ENCODE measurements around the gene DZIP1L.
"Not testable (repeated sequence)": the region's sequence is repeated elsewhere in the genome, so short reads cannot be mapped to it uniquely, and the experiment has no call there.

Gene DZIP1L

DNA sequence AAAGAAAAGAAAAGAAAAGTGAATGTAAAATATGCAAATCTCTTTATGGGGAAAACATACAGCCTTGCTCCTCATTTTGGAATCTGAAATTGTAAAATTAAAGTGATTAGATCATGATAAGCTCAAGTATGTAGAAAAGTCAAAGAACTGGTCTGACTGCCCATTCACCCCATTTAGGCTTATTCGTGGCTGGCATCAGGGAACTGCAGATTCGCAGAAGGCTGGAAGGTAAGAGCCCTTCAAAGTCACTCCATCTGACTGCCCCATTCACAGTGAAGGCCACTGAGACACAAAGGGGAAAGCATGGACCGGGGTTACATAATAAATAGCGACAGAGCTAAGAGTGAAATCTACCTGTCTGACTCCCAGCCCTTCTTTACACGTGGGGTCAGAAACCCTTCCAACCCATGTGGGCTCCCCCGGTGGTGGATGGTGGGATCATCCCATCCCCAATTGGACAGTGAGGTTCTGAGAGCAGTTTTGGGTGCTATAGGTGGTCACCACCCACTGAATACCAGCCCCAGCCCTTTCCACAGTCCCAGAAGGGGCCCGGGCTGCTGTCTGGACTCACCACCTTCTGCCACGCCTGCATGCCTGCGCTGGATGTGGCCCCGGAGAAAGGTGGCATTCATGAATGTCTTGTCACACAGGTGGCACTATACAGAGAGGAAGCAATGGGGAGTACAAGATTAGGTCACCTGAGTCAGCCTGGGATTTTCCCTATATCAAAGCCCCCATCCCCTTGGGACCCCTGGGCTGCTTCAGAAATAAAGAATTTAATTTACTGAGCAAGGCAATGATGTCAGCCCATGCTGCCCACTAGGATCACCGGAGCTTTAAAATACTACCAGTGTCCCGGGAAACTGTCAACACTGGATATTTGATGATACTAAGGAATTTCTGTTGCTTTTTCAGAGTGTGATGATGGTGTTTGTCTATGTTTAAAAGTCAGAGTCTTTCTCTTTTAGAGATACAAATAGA, 17.9 kb downstream of the DZIP1L start:
- DNase-seq (ENCODE audit: extremely low spot score), result no peak
- ChIA-PET POLR2A (no interaction called here), CTCF (no interaction called here)
- TF ChIP-seq, protein P1, sequence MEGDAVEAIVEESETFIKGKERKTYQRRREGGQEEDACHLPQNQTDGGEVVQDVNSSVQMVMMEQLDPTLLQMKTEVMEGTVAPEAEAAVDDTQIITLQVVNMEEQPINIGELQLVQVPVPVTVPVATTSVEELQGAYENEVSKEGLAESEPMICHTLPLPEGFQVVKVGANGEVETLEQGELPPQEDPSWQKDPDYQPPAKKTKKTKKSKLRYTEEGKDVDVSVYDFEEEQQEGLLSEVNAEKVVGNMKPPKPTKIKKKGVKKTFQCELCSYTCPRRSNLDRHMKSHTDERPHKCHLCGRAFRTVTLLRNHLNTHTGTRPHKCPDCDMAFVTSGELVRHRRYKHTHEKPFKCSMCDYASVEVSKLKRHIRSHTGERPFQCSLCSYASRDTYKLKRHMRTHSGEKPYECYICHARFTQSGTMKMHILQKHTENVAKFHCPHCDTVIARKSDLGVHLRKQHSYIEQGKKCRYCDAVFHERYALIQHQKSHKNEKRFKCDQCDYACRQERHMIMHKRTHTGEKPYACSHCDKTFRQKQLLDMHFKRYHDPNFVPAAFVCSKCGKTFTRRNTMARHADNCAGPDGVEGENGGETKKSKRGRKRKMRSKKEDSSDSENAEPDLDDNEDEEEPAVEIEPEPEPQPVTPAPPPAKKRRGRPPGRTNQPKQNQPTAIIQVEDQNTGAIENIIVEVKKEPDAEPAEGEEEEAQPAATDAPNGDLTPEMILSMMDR (IDR thresholded peaks at IDR 0.05; ENCODE audit: control extremely low read depth, extremely low read depth, low read depth, missing control alignments), result no peak

DNA sequence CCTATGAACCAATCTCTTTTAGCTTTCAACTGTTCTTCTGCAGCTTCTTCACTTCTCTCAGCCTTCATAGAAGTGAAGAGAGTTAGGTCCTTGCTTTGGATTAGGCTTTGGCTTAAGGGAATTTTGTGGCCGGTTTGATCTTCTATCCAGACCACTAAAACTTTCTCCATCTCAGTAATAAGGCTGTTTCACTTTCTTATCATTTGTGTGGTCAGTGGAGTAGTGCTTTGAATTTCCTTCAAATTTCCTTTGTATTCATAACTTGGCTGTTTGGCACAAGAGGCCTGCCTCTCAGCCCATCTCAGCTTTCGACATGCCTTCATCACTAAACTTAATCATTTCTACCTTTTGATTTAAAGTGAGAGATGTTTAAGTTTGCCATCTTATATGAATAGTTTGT, 21.7 kb downstream of the DZIP1L start:
- DNase-seq (ENCODE audit: extremely low spot score), result no peak
- TF ChIP-seq, protein P1 (IDR thresholded peaks at IDR 0.05; ENCODE audit: control extremely low read depth, extremely low read depth, low read depth, missing control alignments), result no peak
- ChIA-PET POLR2A (no interaction called here), CTCF (interaction anchor here (1.6 kb wide), 1 partner anchor 25 kb away, joined by 5 read pairs; no protein-coding TSS in a partner anchor)

- ChIA-PET CTCF (no interaction called here), POLR2A (no interaction called here)
- DNase-seq (ENCODE audit: extremely low spot score), result no peak
- TF ChIP-seq, protein P1 (IDR thresholded peaks at IDR 0.05; ENCODE audit: control extremely low read depth, extremely low read depth, low read depth, missing control alignments), result no peak
These were observed 23.4 kb downstream of the DZIP1L start for GRCh38 chr3:138092023-138092422.

- ChIA-PET CTCF (interaction anchor here (1.2 kb wide), 1 partner anchor 29 kb away, joined by 3 read pairs; no protein-coding TSS in a partner anchor), POLR2A (no interaction called here)
- TF ChIP-seq, protein P1 (IDR thresholded peaks at IDR 0.05; ENCODE audit: control extremely low read depth, extremely low read depth, low read depth, missing control alignments), result no peak
- no peak for DNase-seq (ENCODE audit: extremely low spot score)
These were observed 26.3 kb downstream of the DZIP1L start for GRCh38 chr3:138089091-138089490.

DNA sequence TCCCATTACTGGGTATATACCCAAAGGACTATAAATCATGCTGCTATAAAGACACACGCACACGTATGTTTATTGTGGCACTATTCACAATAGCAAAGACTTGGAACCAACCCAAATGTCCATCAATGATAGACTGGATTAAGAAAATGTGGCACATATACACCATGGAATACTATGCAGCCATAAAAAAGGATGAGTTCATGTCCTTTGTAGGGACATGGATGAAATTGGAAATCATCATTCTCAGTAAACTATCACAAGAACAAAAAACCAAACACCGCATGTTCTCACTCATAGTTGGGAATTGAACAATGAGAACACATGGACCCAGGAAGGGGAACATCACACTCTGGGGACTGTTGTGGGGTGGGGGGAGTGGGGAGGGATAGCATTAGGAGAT, 29.7 kb downstream of the DZIP1L start:
- POLR2A ChIA-PET; DNase-seq (ENCODE audit: extremely low spot score): not testable (repeated sequence)
- CTCF ChIA-PET, result interaction anchor here (1.3 to 2.3 kb wide), 4 partner anchors 12 to 830 kb away, joined by 4 to 9 read pairs (median 6); no protein-coding TSS in a partner anchor

DNA sequence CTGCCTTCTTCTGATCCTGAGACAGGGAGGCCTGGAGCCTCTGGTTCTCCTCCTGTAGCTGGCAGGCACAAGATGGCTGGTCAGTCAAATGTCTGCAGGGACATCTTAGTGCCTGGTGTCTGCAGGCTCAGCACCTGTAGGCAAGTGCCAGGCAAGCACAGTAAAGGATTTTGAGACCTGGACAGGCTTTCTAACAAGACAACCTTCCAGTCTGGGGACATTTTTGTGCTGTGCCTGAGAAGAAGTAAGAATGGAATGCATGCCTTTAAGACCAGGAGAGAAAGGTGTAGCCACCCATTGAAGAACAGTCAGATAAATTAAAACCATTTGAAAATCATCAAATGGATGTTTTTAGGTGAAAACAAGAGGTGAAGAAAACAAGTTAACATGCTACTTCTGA, 31.2 kb downstream of the DZIP1L start:
- TF ChIP-seq, protein P1 (IDR thresholded peaks at IDR 0.05; ENCODE audit: control extremely low read depth, extremely low read depth, low read depth, missing control alignments), result no peak
- ChIA-PET POLR2A (no interaction called here), CTCF (interaction anchor here (0.9 kb wide), 1 partner anchor 24 kb away, joined by 3 read pairs; no protein-coding TSS in a partner anchor)
- DNase-seq (ENCODE audit: extremely low spot score), result no peak

GRCh38 chr3:138082992-138083386, 32.4 kb downstream of the DZIP1L start:
- DNase-seq (ENCODE audit: extremely low spot score), result no peak
- TF ChIP-seq, protein P1 (IDR thresholded peaks at IDR 0.05; ENCODE audit: control extremely low read depth, extremely low read depth, low read depth, missing control alignments), result no peak
- POLR2A ChIA-PET, result no interaction called here
- CTCF ChIA-PET, result interaction anchor here (0.7 to 1.7 kb wide), 6 partner anchors 12 to 86 kb away, joined by 3 to 6 read pairs (median 3); no protein-coding TSS in a partner anchor

All from GM10248 (cell line).